Measurements from ENCODE around the gene WDR53. TPM values are rescaled to one million over a fixed set of nuclear protein-coding genes. Genes with fewer than 3 reads are reported as not detected.
"Not testable (repeated sequence)": the region's sequence is repeated elsewhere in the genome, so short reads cannot be mapped to it uniquely, and the experiment has no call there.

Gene WDR53
- total and polyA plus RNA-seq, 2 donors (not counting 3 experiments of a cell fraction or from before 2014, with no cell fraction given) = 5.2 to 13.0 TPM

DNA sequence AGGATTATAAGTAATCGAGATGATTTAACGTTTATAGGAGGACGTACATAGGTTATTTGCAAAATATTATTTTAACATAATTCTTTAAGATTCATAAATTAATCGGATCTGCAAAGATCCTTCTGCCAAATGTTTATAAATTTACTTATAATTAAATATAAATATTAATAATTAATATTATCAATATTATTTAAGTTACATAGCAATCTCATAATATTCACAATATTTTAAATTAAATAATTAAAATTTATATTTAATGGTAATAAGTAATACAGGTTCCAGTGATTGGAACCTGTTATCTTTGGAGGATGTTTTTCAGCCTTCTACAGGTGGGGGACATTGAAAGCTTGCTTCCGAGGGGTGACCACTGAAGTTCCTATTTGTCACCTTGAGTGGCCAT is 16.1 kb downstream of the WDR53 start:
- intact Hi-C loops (cut with micrococcal nuclease) = no loop called here
- CTCF ChIA-PET = interaction anchor here (1.8 kb wide), 1 partner anchor 23 kb away, joined by 4 read pairs; no protein-coding TSS in a partner anchor
- H3K9me1 ChIP-seq (replicated peaks; ENCODE audit: control insufficient read depth, extremely low read depth, insufficient read depth, low read length) = no peaks in the 10 kb centered on the region
- TF ChIP-seq FOS (IDR thresholded peaks at IDR 0.05; ENCODE audit: borderline replicate concordance, insufficient read depth, low read length) = no peak
- no peak for TF ChIP-seq MYC (IDR thresholded peaks at IDR 0.05; ENCODE audit: low read depth, low read length)
- TF ChIP-seq GATA2 (IDR thresholded peaks at IDR 0.05; ENCODE audit: insufficient read depth, insufficient read length, low read depth, low read length) = no peak
- no peak for TF ChIP-seq JUN (IDR thresholded peaks at IDR 0.05; ENCODE audit: borderline replicate concordance, insufficient read depth, insufficient read length, low read depth)
- no peak for TF ChIP-seq EZH2 (IDR thresholded peaks at IDR 0.05; ENCODE audit: borderline replicate concordance, low read depth, low read length, severe bottlenecking)
- no peak for TF ChIP-seq CTCF (IDR thresholded peaks at IDR 0.05; ENCODE audit: extremely low read depth in 1 of 2, insufficient read depth in 1 of 2, low read depth in 1 of 2, low read length in 2 of 2)
- TF ChIP-seq POLR2A (IDR thresholded peaks at IDR 0.05; ENCODE audit: low read depth, low read length) = no peak
- TF ChIP-seq MAX (IDR thresholded peaks at IDR 0.05; ENCODE audit: insufficient read depth, insufficient read length) = no peak
- TF ChIP-seq POLR2AphosphoS5 (IDR thresholded peaks at IDR 0.05; ENCODE audit: insufficient read depth, low read depth, low read length) = no peak
- peaks cover 2% of the 10 kb centered on the region for H3K9me3 ChIP-seq (replicated peaks; ENCODE audit: control insufficient read depth, insufficient read depth, low read length)
- FAIRE-seq = no peak
- no peaks in the 10 kb centered on the region for H4K20me1 ChIP-seq (replicated peaks; ENCODE audit: control insufficient read depth, extremely low read depth, insufficient read depth, low read length)
- POLR2A ChIA-PET = no interaction called here
- no peak for DNase-seq (ENCODE audit: low read depth, low spot score)
- H3K27ac ChIP-seq (ENCODE audit: insufficient read depth, low read depth, low read length) = no peak overlapping the region
- peaks cover 14% of the 10 kb centered on the region for H3K4me1 ChIP-seq (ENCODE audit: control insufficient read depth, extremely low read depth, insufficient read depth, low read length)
- no peak overlapping the region for H3K4me3 ChIP-seq (replicated peaks in 1 of 3; ENCODE audit: insufficient read depth in 1 of 3, low read depth in 1 of 3, low read length in 3 of 3)
- dilution Hi-C loops (cut with MboI; ENCODE audit: extremely low pct_ligation_motif_present, low sequenced_read_pairs) = no loop called here
- no peaks in the 10 kb centered on the region for H3K27me3 ChIP-seq (ENCODE audit: control insufficient read depth in 2 of 2, insufficient read depth in 2 of 2, low read length in 2 of 2)
- no peak overlapping the region for H3K4me2 ChIP-seq (ENCODE audit: insufficient read depth, low read length)
- no peaks in the 10 kb centered on the region for H3K36me3 ChIP-seq (ENCODE audit: control insufficient read depth in 2 of 2, extremely low read depth in 1 of 2, insufficient read depth in 2 of 2, low read length in 2 of 2)
- BruUV-seq (replicated peaks) = no TSS peak
- no peak overlapping the region for H3K9ac ChIP-seq (replicated peaks; ENCODE audit: extremely low read depth, insufficient read depth, low read length)
- H3K79me2 ChIP-seq (ENCODE audit: control insufficient read depth, insufficient read depth, low read length) = no peaks in the 10 kb centered on the region
- H2AFZ ChIP-seq (ENCODE audit: low read depth, low read length) = no peak overlapping the region

DNA sequence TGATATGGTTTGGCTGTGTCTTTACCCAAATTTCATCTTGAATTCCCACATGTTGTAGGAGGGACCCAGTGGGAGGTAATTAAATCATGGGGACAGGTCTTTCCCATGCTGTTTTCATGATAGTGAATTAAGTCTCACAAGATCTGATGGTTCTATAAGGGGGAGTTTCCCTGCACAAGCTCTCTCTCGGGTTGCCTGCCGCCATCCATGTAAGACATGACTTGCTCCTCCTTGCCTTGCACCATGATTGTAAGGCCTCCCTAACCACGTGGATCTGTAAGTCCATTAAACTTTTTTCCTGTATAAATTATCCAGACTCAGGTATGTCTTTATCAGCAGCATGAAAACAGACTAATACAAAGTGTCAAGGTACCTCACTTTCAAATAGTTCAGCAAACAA is 18.2 kb downstream of the WDR53 start:
- BruUV-seq (replicated peaks); FAIRE-seq; DNase-seq (ENCODE audit: low read depth, low spot score); H3K9ac ChIP-seq (replicated peaks; ENCODE audit: extremely low read depth, insufficient read depth, low read length); H3K27ac ChIP-seq (ENCODE audit: insufficient read depth, low read depth, low read length); H3K36me3 ChIP-seq (ENCODE audit: control insufficient read depth in 2 of 2, extremely low read depth in 1 of 2, insufficient read depth in 2 of 2, low read length in 2 of 2); H2AFZ ChIP-seq (ENCODE audit: low read depth, low read length); intact Hi-C loops (cut with micrococcal nuclease); H3K9me1 ChIP-seq (replicated peaks; ENCODE audit: control insufficient read depth, extremely low read depth, insufficient read depth, low read length); H3K4me2 ChIP-seq (ENCODE audit: insufficient read depth, low read length); H4K20me1 ChIP-seq (replicated peaks; ENCODE audit: control insufficient read depth, extremely low read depth, insufficient read depth, low read length); H3K4me3 ChIP-seq (replicated peaks in 1 of 3; ENCODE audit: insufficient read depth in 1 of 3, low read depth in 1 of 3, low read length in 3 of 3); H3K27me3 ChIP-seq (ENCODE audit: control insufficient read depth in 2 of 2, insufficient read depth in 2 of 2, low read length in 2 of 2); H3K79me2 ChIP-seq (ENCODE audit: control insufficient read depth, insufficient read depth, low read length); H3K9me3 ChIP-seq (replicated peaks; ENCODE audit: control insufficient read depth, insufficient read depth, low read length); POLR2A ChIA-PET; H3K4me1 ChIP-seq (ENCODE audit: control insufficient read depth, extremely low read depth, insufficient read depth, low read length); dilution Hi-C loops (cut with MboI; ENCODE audit: extremely low pct_ligation_motif_present, low sequenced_read_pairs): not testable (repeated sequence)
- CTCF ChIA-PET = interaction anchor here (1.2 kb wide), 1 partner anchor 11 kb away, joined by 4 read pairs; no protein-coding TSS in a partner anchor

- intact Hi-C loops (cut with micrococcal nuclease); BruUV-seq (replicated peaks); H3K79me2 ChIP-seq (ENCODE audit: control insufficient read depth, insufficient read depth, low read length); H3K27me3 ChIP-seq (ENCODE audit: control insufficient read depth in 2 of 2, insufficient read depth in 2 of 2, low read length in 2 of 2); dilution Hi-C loops (cut with MboI; ENCODE audit: extremely low pct_ligation_motif_present, low sequenced_read_pairs); H3K27ac ChIP-seq (ENCODE audit: insufficient read depth, low read depth, low read length); DNase-seq (ENCODE audit: low read depth, low spot score); H3K4me2 ChIP-seq (ENCODE audit: insufficient read depth, low read length); H3K9ac ChIP-seq (replicated peaks; ENCODE audit: extremely low read depth, insufficient read depth, low read length); H3K9me1 ChIP-seq (replicated peaks; ENCODE audit: control insufficient read depth, extremely low read depth, insufficient read depth, low read length); H3K9me3 ChIP-seq (replicated peaks; ENCODE audit: control insufficient read depth, insufficient read depth, low read length); H4K20me1 ChIP-seq (replicated peaks; ENCODE audit: control insufficient read depth, extremely low read depth, insufficient read depth, low read length); H3K4me1 ChIP-seq (ENCODE audit: control insufficient read depth, extremely low read depth, insufficient read depth, low read length); H2AFZ ChIP-seq (ENCODE audit: low read depth, low read length); POLR2A ChIA-PET; H3K36me3 ChIP-seq (ENCODE audit: control insufficient read depth in 2 of 2, extremely low read depth in 1 of 2, insufficient read depth in 2 of 2, low read length in 2 of 2); FAIRE-seq; H3K4me3 ChIP-seq (replicated peaks in 1 of 3; ENCODE audit: insufficient read depth in 1 of 3, low read depth in 1 of 3, low read length in 3 of 3): not testable (repeated sequence)
- CTCF ChIA-PET = interaction anchor here (1.2 to 2.8 kb wide), 2 partner anchors 10 to 14 kb away, joined by 4 to 8 read pairs; no protein-coding TSS in a partner anchor
Measured at GRCh38 chr3:196549312-196549711, 19.0 kb downstream of the WDR53 start.

Measured in endothelial cell of umbilical vein (primary cell).